SU-DHL-6 (cell line): Measurements from ENCODE around the gene SORCS2.

ENCODE experiments used
- CTCF ChIP-seq: fragments of 200-600 bp; sonication (generic); IDR thresholded peaks from one replicate; pipeline ENCODE4 v1.5.1; 2017; ENCODE audit warnings: antibody characterized with exemption, mild to moderate bottlenecking, low read length, moderate library complexity; ENCODE audit not compliant: insufficient read depth, poor library complexity, severe bottlenecking
- EZH2phosphoT487 ChIP-seq: fragments of 200-600 bp; sonication (generic), shearing (Covaris generic); conservative IDR thresholded peaks from 2 replicates; pipeline ENCODE4 v1.6.1; 2018; ENCODE audit warnings: mild to moderate bottlenecking, antibody characterized with exemption, low read length, moderate library complexity, mixed read lengths

- TF ChIP-seq CTCF (no peak), EZH2phosphoT487 (no peak)
These were observed 105.0 kb downstream of the SORCS2 start for GRCh38 chr4:7297374-7297773.
